Measurements from ENCODE around the gene BCAT1.

BCAT1 gene

GRCh38 chr12:24907464-24907863 is 41.4 kb downstream of the BCAT1 start:
- Mint-ChIP-seq H3K27ac (no peak overlapping the region), H3K4me3 (no peak overlapping the region), H3K4me1 (peaks cover 9% of the 10 kb centered on the region), H3K9me3 (no peaks in the 10 kb centered on the region), H3K27me3 (peaks cover 4% of the 10 kb centered on the region), H3K36me3 (no peaks in the 10 kb centered on the region)
- ATAC-seq (ENCODE audit: low read depth): no peak
- no peak for DNase-seq (ENCODE audit: low spot score in 2 of 2)

GRCh38 chr12:24906141-24906540 is 42.8 kb downstream of the BCAT1 start:
- Mint-ChIP-seq H3K4me3 (no peak overlapping the region), H3K36me3 (no peaks in the 10 kb centered on the region), H3K27me3 (peaks cover 6% of the 10 kb centered on the region), H3K4me1 (peaks cover 10% of the 10 kb centered on the region), H3K27ac (no peak overlapping the region), H3K9me3 (no peaks in the 10 kb centered on the region)
- DNase-seq (ENCODE audit: low spot score in 2 of 2): no peak
- no peak for ATAC-seq (ENCODE audit: low read depth)

GRCh38 chr12:24905431-24905830 is 43.5 kb downstream of the BCAT1 start:
- no peak overlapping the region for H3K27ac Mint-ChIP-seq
- H3K27me3 Mint-ChIP-seq: peaks cover 8% of the 10 kb centered on the region
- no peaks in the 10 kb centered on the region for H3K36me3 Mint-ChIP-seq
- H3K4me3 Mint-ChIP-seq: no peak overlapping the region
- ATAC-seq (ENCODE audit: low read depth) (no peak), DNase-seq (ENCODE audit: low spot score in 2 of 2) (no peak)
- H3K4me1 Mint-ChIP-seq: peaks cover 12% of the 10 kb centered on the region
- no peaks in the 10 kb centered on the region for H3K9me3 Mint-ChIP-seq

- Mint-ChIP-seq H3K4me1 (peaks cover 12% of the 10 kb centered on the region), H3K36me3 (no peaks in the 10 kb centered on the region), H3K27me3 (peaks cover 8% of the 10 kb centered on the region), H3K27ac (no peak overlapping the region), H3K9me3 (no peaks in the 10 kb centered on the region), H3K4me3 (no peak overlapping the region)
- DNase-seq (ENCODE audit: low spot score in 2 of 2) (no peak), ATAC-seq (ENCODE audit: low read depth) (no peak)
Measured at GRCh38 chr12:24904871-24905270, 44.0 kb downstream of the BCAT1 start.

GRCh38 chr12:24903329-24904088 is 45.4 kb downstream of the BCAT1 start:
- H3K27ac Mint-ChIP-seq: no peak overlapping the region

GRCh38 chr12:24902511-24903328 is 46.2 kb downstream of the BCAT1 start:
- Mint-ChIP-seq H3K36me3 (no peaks in the 10 kb centered on the region), H3K4me1 (peaks cover 9% of the 10 kb centered on the region), H3K27me3 (peaks cover 8% of the 10 kb centered on the region), H3K9me3 (no peaks in the 10 kb centered on the region), H3K27ac (no peak overlapping the region), H3K4me3 (peak overlapping the region; percentile 91)
- ATAC-seq (ENCODE audit: low read depth): peak; percentile 64
- peak in 1 of 2 donors; percentile 30 for DNase-seq (ENCODE audit: low spot score in 2 of 2)

More at GRCh38 chr12:24903329-24904088, 45.4 kb downstream of the BCAT1 start:
- H3K36me3 Mint-ChIP-seq: no peaks in the 10 kb centered on the region
- H3K9me3 Mint-ChIP-seq: no peaks in the 10 kb centered on the region
- H3K27me3 Mint-ChIP-seq: peaks cover 8% of the 10 kb centered on the region
- ATAC-seq (ENCODE audit: low read depth) (no peak), DNase-seq (ENCODE audit: low spot score in 2 of 2) (no peak)
- H3K4me3 Mint-ChIP-seq: peak overlapping the region; percentile 91
- H3K4me1 Mint-ChIP-seq: peaks cover 9% of the 10 kb centered on the region

GRCh38 chr12:24901576-24902461 is 47.1 kb downstream of the BCAT1 start:
- peaks cover 8% of the 10 kb centered on the region for H3K27me3 Mint-ChIP-seq
- H3K27ac Mint-ChIP-seq: no peak overlapping the region

GRCh38 chr12:24900196-24900595 is 48.7 kb downstream of the BCAT1 start:
- no peak for DNase-seq (ENCODE audit: low spot score in 2 of 2)
- H3K9me3 Mint-ChIP-seq: no peaks in the 10 kb centered on the region
- H3K4me3 Mint-ChIP-seq: no peak overlapping the region
- ATAC-seq (ENCODE audit: low read depth): no peak
- H3K27ac Mint-ChIP-seq: no peak overlapping the region
- peaks cover 9% of the 10 kb centered on the region for H3K4me1 Mint-ChIP-seq
- H3K27me3 Mint-ChIP-seq: peaks cover 8% of the 10 kb centered on the region
- no peaks in the 10 kb centered on the region for H3K36me3 Mint-ChIP-seq

More at GRCh38 chr12:24901576-24902461, 47.1 kb downstream of the BCAT1 start:
- Mint-ChIP-seq H3K4me1 (peaks cover 9% of the 10 kb centered on the region), H3K4me3 (peak overlapping the region; percentile 91), H3K36me3 (no peaks in the 10 kb centered on the region), H3K9me3 (no peaks in the 10 kb centered on the region)
- DNase-seq (ENCODE audit: low spot score in 2 of 2): no peak
- no peak for ATAC-seq (ENCODE audit: low read depth)

- Mint-ChIP-seq H3K4me1 (peaks cover 9% of the 10 kb centered on the region), H3K36me3 (no peaks in the 10 kb centered on the region), H3K27ac (no peak overlapping the region), H3K27me3 (peaks cover 8% of the 10 kb centered on the region), H3K9me3 (no peaks in the 10 kb centered on the region), H3K4me3 (no peak overlapping the region)
- DNase-seq (ENCODE audit: low spot score in 2 of 2): no peak
- ATAC-seq (ENCODE audit: low read depth): no peak
Measured at GRCh38 chr12:24899503-24900075, 49.3 kb downstream of the BCAT1 start.

- Mint-ChIP-seq H3K36me3 (no peaks in the 10 kb centered on the region), H3K4me1 (peaks cover 8% of the 10 kb centered on the region), H3K27ac (no peak overlapping the region), H3K4me3 (no peak overlapping the region), H3K27me3 (peaks cover 8% of the 10 kb centered on the region), H3K9me3 (no peaks in the 10 kb centered on the region)
- no peak for ATAC-seq (ENCODE audit: low read depth)
- no peak for DNase-seq (ENCODE audit: low spot score in 2 of 2)
Measured at GRCh38 chr12:24898606-24899005, 50.3 kb downstream of the BCAT1 start.

GRCh38 chr12:24898185-24898584 is 50.7 kb downstream of the BCAT1 start:
- Mint-ChIP-seq H3K36me3 (no peaks in the 10 kb centered on the region), H3K9me3 (no peaks in the 10 kb centered on the region), H3K4me1 (peaks cover 5% of the 10 kb centered on the region), H3K27me3 (peaks cover 6% of the 10 kb centered on the region), H3K27ac (no peak overlapping the region), H3K4me3 (no peak overlapping the region)
- DNase-seq (ENCODE audit: low spot score in 2 of 2) (no peak), ATAC-seq (ENCODE audit: low read depth) (no peak)

- peaks cover 2% of the 10 kb centered on the region for H3K27me3 Mint-ChIP-seq
- no peaks in the 10 kb centered on the region for H3K36me3 Mint-ChIP-seq
- no peaks in the 10 kb centered on the region for H3K9me3 Mint-ChIP-seq
- H3K4me3 Mint-ChIP-seq: no peak overlapping the region
- peaks cover 2% of the 10 kb centered on the region for H3K4me1 Mint-ChIP-seq
- no peak for ATAC-seq (ENCODE audit: low read depth)
- no peak overlapping the region for H3K27ac Mint-ChIP-seq
- DNase-seq (ENCODE audit: low spot score in 2 of 2): no peak
Measured at GRCh38 chr12:24896171-24896570, 52.7 kb downstream of the BCAT1 start.

GRCh38 chr12:24895612-24896011 is 53.3 kb downstream of the BCAT1 start:
- Mint-ChIP-seq H3K4me3 (no peak overlapping the region), H3K36me3 (no peaks in the 10 kb centered on the region), H3K9me3 (no peaks in the 10 kb centered on the region), H3K27ac (no peak overlapping the region), H3K4me1 (no peaks in the 10 kb centered on the region), H3K27me3 (no peaks in the 10 kb centered on the region)
- ATAC-seq (ENCODE audit: low read depth) (no peak), DNase-seq (ENCODE audit: low spot score in 2 of 2) (no peak)

Data from memory B cell (primary cell).